Thymus (tissue), 11 donors: ENCODE results near the gene PCSK7. TPM values are rescaled to one million over a fixed set of nuclear protein-coding genes. Genes with fewer than 3 reads are reported as not detected.

Experiments
- DNase-seq, 9 donors: peaks; one replicate each; pipeline ENCODE4 v3.0.0-alpha.2; 2013; ENCODE audit warnings: low spot score in 9 of 9, low read depth in 6 of 9, missing footprints in 1 of 9
- H3K27ac ChIP-seq, 2 donors: one replicate each; pipeline ENCODE4 v1.5.1; 2013; ENCODE audit warnings: control low read depth in 1 of 2, low read depth in 1 of 2, low read length in 1 of 2, mild to moderate bottlenecking in 1 of 2, moderate library complexity in 1 of 2
- H3K27me3 ChIP-seq, 2 donors: one replicate each; pipeline ENCODE4 v1.5.1; 2013; ENCODE audit warnings: low read length in 1 of 2; ENCODE audit not compliant: control insufficient read depth in 2 of 2, insufficient read depth in 1 of 2
- H3K36me3 ChIP-seq, 2 donors: one replicate each; pipeline ENCODE4 v1.5.1; 2013; ENCODE audit warnings: low read length in 1 of 2, mild to moderate bottlenecking in 1 of 2, moderate library complexity in 1 of 2; ENCODE audit not compliant: control insufficient read depth in 2 of 2, insufficient read depth in 2 of 2
- H3K4me1 ChIP-seq, 2 donors: one replicate each; pipeline ENCODE4 v1.5.1; 2013; ENCODE audit warnings: low read length in 2 of 2; ENCODE audit not compliant: control insufficient read depth in 2 of 2, insufficient read depth in 2 of 2
- H3K4me3 ChIP-seq, 2 donors: one replicate each; pipeline ENCODE4 v1.5.1; 2013; ENCODE audit warnings: low read length in 2 of 2, control low read depth in 1 of 2, mild to moderate bottlenecking in 1 of 2
- H3K9me3 ChIP-seq, 2 donors: one replicate each; pipeline ENCODE4 v1.5.1; 2013; ENCODE audit warnings: low read length in 1 of 2, mild to moderate bottlenecking in 1 of 2; ENCODE audit not compliant: control insufficient read depth in 2 of 2, insufficient read depth in 1 of 2
- WGBS: extraction: QIAGEN DNeasy Blood & Tissue Kit; methylation state at CpG from one replicate; pipeline ENCODE4 v1.1.7; 2013; 5-methylcytosine and 5-hydroxymethylcytosine counted together
- polyA plus RNA-seq: library from polyadenylated mRNA; stranded (reverse); fragments of 200-250 nt; gene quantifications from one replicate; pipeline ENCODE4 v1.2.3, GENCODE V29; 2013
- total RNA-seq: library from RNA; stranded (reverse); fragments of 120-200 nt; gene quantifications from one replicate; pipeline ENCODE4 v1.2.4, GENCODE V29; 2013
- donor health status: healthy.

Gene PCSK7
- total and polyA plus RNA-seq, 2 donors = 25.4 to 57.8 TPM

GRCh38 chr11:117248341-117248740, 16.5 kb upstream of the PCSK7 start:
- Histone ChIP-seq H3K36me3 (peaks cover 23 to 47% of the 10 kb centered on the region in 2 donors), H3K27ac (no peak overlapping the region), H3K4me1 (no peaks in the 10 kb centered on the region), H3K9me3 (no peaks in the 10 kb centered on the region), H3K4me3 (no peak overlapping the region), H3K27me3 (no peaks in the 10 kb centered on the region)
- no peak for DNase-seq
- 98% methylated on average over 4 of the region's 4 CpGs for WGBS

GRCh38 chr11:117239295-117239694, 7.4 kb upstream of the PCSK7 start:
- Histone ChIP-seq H3K27ac (no peak overlapping the region), H3K27me3 (no peaks in the 10 kb centered on the region), H3K9me3 (no peaks in the 10 kb centered on the region), H3K4me3 (no peak overlapping the region), H3K4me1 (no peaks in the 10 kb centered on the region), H3K36me3 (peaks cover 19 to 28% of the 10 kb centered on the region in 2 donors)
- DNase-seq = no peak
- 95% methylated on average over 6 of the region's 6 CpGs for WGBS

- Histone ChIP-seq H3K9me3 (no peaks in the 10 kb centered on the region), H3K4me3 (no peak overlapping the region), H3K27ac (no peak overlapping the region), H3K4me1 (peaks cover 0 to 4% of the 10 kb centered on the region in 2 donors), H3K36me3 (peaks cover 19 to 21% of the 10 kb centered on the region in 2 donors), H3K27me3 (no peaks in the 10 kb centered on the region)
- WGBS = 98% methylated on average over 5 of the region's 5 CpGs
- no peak for DNase-seq
These were observed 6.3 kb upstream of the PCSK7 start for GRCh38 chr11:117238221-117238620.

- Histone ChIP-seq H3K36me3 (peaks cover 20% of the 10 kb centered on the region in 2 donors), H3K27ac (peak overlapping the region; percentile 53 to 75), H3K4me1 (peaks cover 18 to 27% of the 10 kb centered on the region in 2 donors), H3K4me3 (peak overlapping the region; percentile 69 to 85), H3K27me3 (no peaks in the 10 kb centered on the region), H3K9me3 (no peaks in the 10 kb centered on the region)
- WGBS = 3% methylated on average over 25 of the region's 27 CpGs
- DNase-seq = peak in 1 of 9 donors; percentile 37
These were observed 1.1 kb upstream of the PCSK7 start for GRCh38 chr11:117232911-117233409.

- Histone ChIP-seq H3K27me3 (no peaks in the 10 kb centered on the region), H3K4me3 (peak within 1 kb of the TSS; percentile 85 to 95), H3K4me1 (peaks cover 18 to 27% of the 10 kb centered on the region in 2 donors), H3K9me3 (no peaks in the 10 kb centered on the region), H3K36me3 (peaks cover 25 to 27% of the 10 kb centered on the region in 2 donors), H3K27ac (peak within 1 kb of the TSS; percentile 89 to 97)
- DNase-seq = peak; percentile 57 to 90 (median 78)
- under 1% methylated on average over 94 of the region's 94 CpGs for WGBS
These were observed 412 bp upstream of the PCSK7 start, which contains the start of gene RNF214 for GRCh38 chr11:117232092-117232878. Gene RNF214, plus strand, starts transcription at chr11:117232671. Its CDS starts 1,602 bp downstream, at chr11:117234273.

GRCh38 chr11:117230999-117231841, 653 bp downstream of the PCSK7 start:
- H3K4me3 ChIP-seq = peak overlapping the region; percentile 85 to 95
- peak overlapping the region; percentile 75 to 97 for H3K27ac ChIP-seq
- 18% methylated on average over 14 of the region's 14 CpGs for whole genome bisulfite sequencing
- no peak for DNase-seq
- H3K27me3 ChIP-seq = no peaks in the 10 kb centered on the region
- no peaks in the 10 kb centered on the region for H3K9me3 ChIP-seq
- H3K4me1 ChIP-seq = peaks cover 18 to 27% of the 10 kb centered on the region in 2 donors
- peaks cover 31 to 35% of the 10 kb centered on the region in 2 donors for H3K36me3 ChIP-seq

- Histone ChIP-seq H3K27me3 (no peaks in the 10 kb centered on the region), H3K9me3 (no peaks in the 10 kb centered on the region), H3K27ac (peak overlapping the region; percentile 75 to 86), H3K4me1 (peaks cover 18 to 27% of the 10 kb centered on the region in 2 donors), H3K4me3 (peak overlapping the region; percentile 85 to 95), H3K36me3 (peaks cover 35 to 42% of the 10 kb centered on the region in 2 donors)
- peak in 2 of 9 donors; percentile 47 to 68 for DNase-seq
- WGBS = 58% methylated on average over 12 of the region's 12 CpGs
These were observed 1.4 kb downstream of the PCSK7 start for GRCh38 chr11:117230286-117230961.

- Histone ChIP-seq H3K27me3 (no peaks in the 10 kb centered on the region), H3K4me3 (peak overlapping the region; percentile 85 to 95), H3K27ac (peak overlapping the region; percentile 75 to 86), H3K36me3 (peaks cover 38 to 45% of the 10 kb centered on the region in 2 donors), H3K9me3 (no peaks in the 10 kb centered on the region), H3K4me1 (peaks cover 18 to 27% of the 10 kb centered on the region in 2 donors)
- whole genome bisulfite sequencing = 93% methylated on average over 5 of the region's 5 CpGs
- DNase-seq = no peak
These were observed 2.0 kb downstream of the PCSK7 start for GRCh38 chr11:117229931-117230285.
